Measurements from ENCODE around the gene PLEKHH1.

- TF ChIP-seq POLR2A (IDR thresholded peaks at IDR 0.05) (no peak), CTCF (IDR thresholded peaks at IDR 0.05) (no peak)
These were observed 37.3 kb upstream of the PLEKHH1 start for GRCh38 chr14:67495827-67496226.
